A549 (cell line): Measurements from ENCODE around the gene CUX1. TPM values are rescaled to one million over a fixed set of nuclear protein-coding genes. Genes with fewer than 3 reads are reported as not detected.
A peak's percentile ranks its signal among the peaks of the same experiment; 100 is the strongest.

Experiments used
- ATAC-seq, 2 experiments: fragments of 200-7000 bp in 1 of 2; fragments of >200 bp in 1 of 2; cut with Nextera tagmentation in 1 of 2; cut with Tn5 transposase in 1 of 2; 3 replicates each; pipeline versions ENCODE4 v1.8.0 to v1.9.1; 2018 to 2020; ENCODE audit warnings: mild to moderate bottlenecking in 1 of 2, moderate library complexity in 1 of 2
- CTCF ChIA-PET: fragments of 300-600 bp; sonication (Branson Sonifier 250); formaldehyde crosslinking; extraction: SDS; loops from one replicate; lab custom pipeline; 2021; ENCODE audit warnings: antibody characterized with exemption, inconsistent platforms; lab: Yijun Ruan, JAX
- POLR2A ChIA-PET: fragments of 350-600 bp; formaldehyde crosslinking; extraction: SDS; loops from one replicate; lab custom pipeline; 2021; ENCODE audit warnings: antibody characterized with exemption, inconsistent platforms; lab: Yijun Ruan, JAX
- DNase-seq, 2 experiments: peaks; one replicate each; pipeline versions ENCODE4 v3.0.0 to v3.0.0-alpha.2; 2011 to 2016; ENCODE audit warnings: low read depth in 1 of 2, low spot score in 1 of 2
- FAIRE-seq: peaks from 2 replicates; lab custom pipeline; 2011; peaks lifted over from hg19 to GRCh38; lab: Jason Lieb, UNC
- H3K27ac ChIP-seq, 2 experiments: fragments of >200 bp; sonication (Bioruptor Twin); formaldehyde crosslinking; 3 replicates each; pipeline ENCODE4 v1.5.1; 2016 to 2017
- H3K4me1 ChIP-seq: fragments of >200 bp; sonication (Bioruptor Twin); formaldehyde crosslinking; 3 replicates; pipeline ENCODE4 v1.6.1; 2016
- H3K4me2 ChIP-seq: fragments of >200 bp; sonication (Bioruptor Twin); formaldehyde crosslinking; 3 replicates; pipeline ENCODE4 v1.6.1; 2016
- H3K4me3 ChIP-seq: fragments of >200 bp; sonication (Bioruptor Twin); formaldehyde crosslinking; 3 replicates; pipeline ENCODE4 v1.5.1; 2016
- H3K9me3 ChIP-seq: fragments of >200 bp; sonication (Bioruptor Twin); formaldehyde crosslinking; 3 replicates; pipeline ENCODE4 v1.6.1; 2016
- CHD2 ChIP-seq: fragments of 150-350 bp; IDR thresholded peaks from 2 replicates; pipeline ENCODE4 v1.6.1; 2014; ENCODE audit warnings: low read length; ENCODE audit not compliant: partially characterized antibody
- CTCF ChIP-seq: fragments of >200 bp; sonication (Bioruptor Twin); formaldehyde crosslinking; IDR thresholded peaks from 3 replicates; pipeline ENCODE4 v1.5.1; 2016
- EHF ChIP-seq: fragments of 250-450 bp; sonication (Bioruptor Pico); IDR thresholded peaks from 2 replicates; pipeline ENCODE4 v1.5.0; 2020; ENCODE audit warnings: mild to moderate bottlenecking
- EHMT2 ChIP-seq: fragments of 200-600 bp; sonication (generic); IDR thresholded peaks from 2 replicates; pipeline ENCODE4 v1.6.1; 2016; ENCODE audit warnings: antibody characterized with exemption, low read depth, mild to moderate bottlenecking, moderate library complexity
- ELK1 ChIP-seq: fragments of 150-350 bp; IDR thresholded peaks from 2 replicates; pipeline ENCODE4 v1.6.1; 2014; ENCODE audit warnings: low read depth, mild to moderate bottlenecking, low read length
- EP300 ChIP-seq, 2 experiments: fragments of >200 bp; sonication (Bioruptor Twin); formaldehyde crosslinking; IDR thresholded peaks; 2 replicates in 1 of 2; 3 replicates in 1 of 2; pipeline ENCODE4 v1.6.1; 2016 to 2017
- ESRRA ChIP-seq: fragments of 150-350 bp; IDR thresholded peaks from 2 replicates; pipeline ENCODE4 v1.6.1; 2014; ENCODE audit warnings: mild to moderate bottlenecking, low read length, borderline replicate concordance
- FOXS1 ChIP-seq: fragments of 250-450 bp; sonication (Bioruptor Pico); IDR thresholded peaks from 2 replicates; pipeline ENCODE4 v1.5.0; 2020; ENCODE audit warnings: mild to moderate bottlenecking, moderate library complexity
- GATA3 ChIP-seq: IDR thresholded peaks from 2 replicates; pipeline ENCODE4 v1.6.1; 2012; ENCODE audit warnings: borderline replicate concordance
- HMGXB4 ChIP-seq: fragments of 250-450 bp; sonication (Bioruptor Pico); IDR thresholded peaks from 2 replicates; pipeline ENCODE4 v1.5.0; 2021; ENCODE audit warnings: mild to moderate bottlenecking, moderate library complexity, borderline replicate concordance
- HOXB5 ChIP-seq: fragments of 250-450 bp; sonication (Bioruptor Pico); IDR thresholded peaks from 2 replicates; pipeline ENCODE4 v1.5.0; 2020; ENCODE audit warnings: mild to moderate bottlenecking, moderate library complexity
- JUN ChIP-seq, 2 experiments: fragments of >200 bp; sonication (Bioruptor Twin); formaldehyde crosslinking; IDR thresholded peaks; 2 replicates in 1 of 2; 3 replicates in 1 of 2; pipeline ENCODE4 v1.6.1; 2016 to 2017
- JUNB ChIP-seq: fragments of >200 bp; sonication (Bioruptor Twin); formaldehyde crosslinking; IDR thresholded peaks from 2 replicates; pipeline ENCODE4 v1.6.1; 2016
- NPAS2 ChIP-seq: fragments of 250-450 bp; sonication (Bioruptor Pico); IDR thresholded peaks from 2 replicates; pipeline ENCODE4 v1.8.0; 2022; ENCODE audit warnings: mild to moderate bottlenecking, moderate library complexity, borderline replicate concordance
- PBX3 ChIP-seq: IDR thresholded peaks from 2 replicates; pipeline ENCODE4 v1.6.1; 2012
- POLR2A ChIP-seq: IDR thresholded peaks from 2 replicates; pipeline ENCODE4 v1.6.1; 2012; ENCODE audit warnings: mild to moderate bottlenecking, low read length
- RCOR1 ChIP-seq: fragments of 150-350 bp; IDR thresholded peaks from 2 replicates; pipeline ENCODE4 v1.6.1; 2014; ENCODE audit warnings: antibody characterized with exemption, low read length, low read depth
- REST ChIP-seq: fragments of 200-600 bp; sonication (generic); IDR thresholded peaks from 2 replicates; pipeline ENCODE4 v1.6.1; 2016; ENCODE audit warnings: antibody characterized with exemption, mild to moderate bottlenecking, moderate library complexity
- RFX5 ChIP-seq: fragments of 450-650 bp; IDR thresholded peaks from 2 replicates; pipeline ENCODE4 v1.7.1; 2014; ENCODE audit warnings: antibody characterized with exemption, mild to moderate bottlenecking, moderate library complexity
- RNF2 ChIP-seq: fragments of 200-600 bp; sonication (generic); IDR thresholded peaks from 2 replicates; pipeline ENCODE4 v1.6.1; 2016; ENCODE audit warnings: low read depth, mild to moderate bottlenecking, antibody characterized with exemption, moderate library complexity, borderline replicate concordance
- SMC3 ChIP-seq: fragments of >200 bp; sonication (Bioruptor Twin); formaldehyde crosslinking; IDR thresholded peaks from 3 replicates; pipeline ENCODE4 v1.6.1; 2018; ENCODE audit warnings: inconsistent platforms
- TFCP2L1 ChIP-seq: fragments of 250-450 bp; sonication (Bioruptor Pico); IDR thresholded peaks from 2 replicates; pipeline ENCODE4 v1.5.0; 2021; ENCODE audit warnings: mild to moderate bottlenecking
- TP53 ChIP-seq: fragments of 250-450 bp; sonication (Bioruptor Pico); IDR thresholded peaks from 2 replicates; pipeline ENCODE4 v1.5.0; 2021; ENCODE audit warnings: mild to moderate bottlenecking, moderate library complexity
- ZFP36 ChIP-seq: fragments of 450-650 bp; IDR thresholded peaks from 2 replicates; pipeline ENCODE4 v1.6.1; 2014; ENCODE audit warnings: borderline replicate concordance; ENCODE audit not compliant: partially characterized antibody
- ZSCAN20 ChIP-seq: fragments of 250-450 bp; sonication (Bioruptor Pico); IDR thresholded peaks from 2 replicates; pipeline ENCODE4 v1.8.0; 2022; ENCODE audit warnings: mild to moderate bottlenecking, moderate library complexity
- WGBS: methylation state at CpG from one replicate; pipeline ENCODE4 v1.1.6; 2017; ENCODE audit errors: missing lambda C conversion rate; 5-methylcytosine and 5-hydroxymethylcytosine counted together
- polyA plus RNA-seq, 4 experiments: library from polyadenylated mRNA; depleted of rRNA in 3 of 4; stranded (reverse); fragments of >200 nt; fragmentation: RNase III in 1 of 4; extraction: RNeasy Plus Mini Kit Qiagen cat#74134 plus additional on column Dnase treatment in 1 of 4; gene quantifications; 2 replicates in 3 of 4; 3 replicates in 1 of 4; pipeline ENCODE4 v1.2.3, GENCODE V29; 2011 to 2017

Gene CUX1
- polyA plus RNA-seq, 2 of the 4 experiments (the other 2 are of a cell fraction), result 32.7 to 33.4 TPM

GRCh38 chr7:102147008-102147407 lies 329.6 kb downstream of the CUX1 start:
- H3K4me3 ChIP-seq, result no peak overlapping the region
- peak overlapping the region in 1 of 2 experiments; percentile 40; a peak in 3 of 6 replicates for H3K27ac ChIP-seq
- peaks cover 20% of the 10 kb centered on the region for H3K4me1 ChIP-seq
- FAIRE-seq (no peak), DNase-seq (no peak), ATAC-seq (no peak)
- ChIA-PET CTCF (interaction anchor here (0.8 to 1.8 kb wide), 2 partner anchors 12 to 403 kb away, joined by 3 to 5 read pairs; no protein-coding TSS in a partner anchor), POLR2A (no interaction called here)
- no peak for TF ChIP-seq TP53
- TF ChIP-seq FOXS1, result no peak
- no peak for TF ChIP-seq REST
- TF ChIP-seq ZFP36, result no peak
- TF ChIP-seq HMGXB4 (CRISPR knock-in tag), result no peak
- TF ChIP-seq EHF (CRISPR knock-in tag), result no peak
- TF ChIP-seq CTCF, result no peak
- TF ChIP-seq JUN (IDR thresholded peaks at IDR 0.05), result no peak
- no peak for TF ChIP-seq EP300 (IDR thresholded peaks at IDR 0.05)
- no peak for TF ChIP-seq ESRRA
- no peak for TF ChIP-seq CHD2
- TF ChIP-seq HOXB5, result no peak
- no peak for TF ChIP-seq RFX5
- H3K9me3 ChIP-seq, result no peaks in the 10 kb centered on the region
- 75% methylated on average over 10 of the region's 10 CpGs for WGBS
- no peak overlapping the region for H3K4me2 ChIP-seq

GRCh38 chr7:102148799-102149198 lies 331.4 kb downstream of the CUX1 start:
- Histone ChIP-seq H3K4me2 (no peak overlapping the region), H3K4me3 (no peak overlapping the region), H3K27ac (peak overlapping the region in 1 of 2 experiments; percentile 95; a peak in 2 of 6 replicates), H3K9me3 (no peaks in the 10 kb centered on the region), H3K4me1 (peaks cover 38% of the 10 kb centered on the region)
- ATAC-seq (no peak), FAIRE-seq (no peak), DNase-seq (no peak)
- no peak for TF ChIP-seq JUNB
- ChIA-PET POLR2A (no interaction called here), CTCF (no interaction called here)
- WGBS, result 89% methylated on average over 9 of the region's 9 CpGs

- WGBS, result 88% methylated on average over 9 of the region's 12 CpGs
- peaks cover 40% of the 10 kb centered on the region for H3K4me1 ChIP-seq
- FAIRE-seq (no peak), ATAC-seq (no peak), DNase-seq (no peak)
- H3K4me2 ChIP-seq, result no peak overlapping the region
- H3K27ac ChIP-seq, result peak overlapping the region in 1 of 2 experiments; percentile 95; a peak in 3 of 6 replicates
- CTCF ChIA-PET, result no interaction called here
- POLR2A ChIA-PET, result no interaction called here
- H3K4me3 ChIP-seq, result no peak overlapping the region
- TF ChIP-seq JUNB (no peak), FOXS1 (no peak), POLR2A (no peak), NPAS2 (CRISPR knock-in tag) (no peak), ZSCAN20 (CRISPR knock-in tag) (no peak), RNF2 (no peak), EHMT2 (no peak), GATA3 (no peak), TFCP2L1 (CRISPR knock-in tag) (no peak), PBX3 (no peak), SMC3 (no peak), RCOR1 (no peak), ELK1 (no peak)
- no peaks in the 10 kb centered on the region for H3K9me3 ChIP-seq
Observed at GRCh38 chr7:102149416-102149815, 332.0 kb downstream of the CUX1 start.
